ENCODE results near the gene DDHD1.
"Not testable (repeated sequence)": the region's sequence is repeated elsewhere in the genome, so short reads cannot be mapped to it uniquely, and the experiment has no call there.

Gene DDHD1

GRCh38 chr14:53109105-53110041 lies 43.8 kb downstream of the DDHD1 start:
- peak in 2 of 58 donors; percentile 3 for DNase-seq

GRCh38 chr14:53108292-53109104 lies 44.6 kb downstream of the DDHD1 start:
- no peak for DNase-seq

- DNase-seq = no peak
Observed at GRCh38 chr14:53106768-53107167, 46.4 kb downstream of the DDHD1 start.

GRCh38 chr14:53103636-53104340 lies 49.3 kb downstream of the DDHD1 start:
- DNase-seq = no peak

- DNase-seq = no peak
Observed at GRCh38 chr14:53093206-53093605, 59.9 kb downstream of the DDHD1 start.

- DNase-seq = no peak
Observed at GRCh38 chr14:53090853-53091252, 62.3 kb downstream of the DDHD1 start.

GRCh38 chr14:53084954-53085353 lies 68.2 kb downstream of the DDHD1 start:
- not testable (repeated sequence) for DNase-seq

GRCh38 chr14:53064475-53064874 lies 88.6 kb downstream of the DDHD1 start:
- DNase-seq = no peak

GRCh38 chr14:53062856-53063255 lies 90.3 kb downstream of the DDHD1 start:
- DNase-seq = peak in 1 of 58 donors; percentile 1

- no peak for DNase-seq
Observed at GRCh38 chr14:53060046-53060445, 93.1 kb downstream of the DDHD1 start.

- DNase-seq = peak in 3 of 58 donors; percentile 6 to 54 (median 14)
Observed at GRCh38 chr14:53055003-53055402, 98.1 kb downstream of the DDHD1 start.

- DNase-seq = no peak
Observed at GRCh38 chr14:53054457-53054856, 98.7 kb downstream of the DDHD1 start.

GRCh38 chr14:53048631-53049030 lies 104.5 kb downstream of the DDHD1 start:
- no peak for DNase-seq

- no peak for DNase-seq
Observed at GRCh38 chr14:53047307-53048069, 105.6 kb downstream of the DDHD1 start.

- DNase-seq = no peak
Observed at GRCh38 chr14:53044486-53044885, 108.6 kb downstream of the DDHD1 start.

GRCh38 chr14:53043027-53043581 lies 110.0 kb downstream of the DDHD1 start:
- no peak for DNase-seq

- DNase-seq = no peak
Observed at GRCh38 chr14:53042480-53042879, 110.6 kb downstream of the DDHD1 start.

- DNase-seq = no peak
Observed at GRCh38 chr14:53041067-53041466, 112.1 kb downstream of the DDHD1 start.

- no peak for DNase-seq
Observed at GRCh38 chr14:53038629-53039028, 114.5 kb downstream of the DDHD1 start.

GRCh38 chr14:53037016-53037415 lies 116.1 kb downstream of the DDHD1 start:
- DNase-seq = no peak
